Measurements from ENCODE around the gene ATP13A2.
A peak's percentile ranks its signal among the peaks of the same experiment; 100 is the strongest.

ATP13A2 gene, protein sequence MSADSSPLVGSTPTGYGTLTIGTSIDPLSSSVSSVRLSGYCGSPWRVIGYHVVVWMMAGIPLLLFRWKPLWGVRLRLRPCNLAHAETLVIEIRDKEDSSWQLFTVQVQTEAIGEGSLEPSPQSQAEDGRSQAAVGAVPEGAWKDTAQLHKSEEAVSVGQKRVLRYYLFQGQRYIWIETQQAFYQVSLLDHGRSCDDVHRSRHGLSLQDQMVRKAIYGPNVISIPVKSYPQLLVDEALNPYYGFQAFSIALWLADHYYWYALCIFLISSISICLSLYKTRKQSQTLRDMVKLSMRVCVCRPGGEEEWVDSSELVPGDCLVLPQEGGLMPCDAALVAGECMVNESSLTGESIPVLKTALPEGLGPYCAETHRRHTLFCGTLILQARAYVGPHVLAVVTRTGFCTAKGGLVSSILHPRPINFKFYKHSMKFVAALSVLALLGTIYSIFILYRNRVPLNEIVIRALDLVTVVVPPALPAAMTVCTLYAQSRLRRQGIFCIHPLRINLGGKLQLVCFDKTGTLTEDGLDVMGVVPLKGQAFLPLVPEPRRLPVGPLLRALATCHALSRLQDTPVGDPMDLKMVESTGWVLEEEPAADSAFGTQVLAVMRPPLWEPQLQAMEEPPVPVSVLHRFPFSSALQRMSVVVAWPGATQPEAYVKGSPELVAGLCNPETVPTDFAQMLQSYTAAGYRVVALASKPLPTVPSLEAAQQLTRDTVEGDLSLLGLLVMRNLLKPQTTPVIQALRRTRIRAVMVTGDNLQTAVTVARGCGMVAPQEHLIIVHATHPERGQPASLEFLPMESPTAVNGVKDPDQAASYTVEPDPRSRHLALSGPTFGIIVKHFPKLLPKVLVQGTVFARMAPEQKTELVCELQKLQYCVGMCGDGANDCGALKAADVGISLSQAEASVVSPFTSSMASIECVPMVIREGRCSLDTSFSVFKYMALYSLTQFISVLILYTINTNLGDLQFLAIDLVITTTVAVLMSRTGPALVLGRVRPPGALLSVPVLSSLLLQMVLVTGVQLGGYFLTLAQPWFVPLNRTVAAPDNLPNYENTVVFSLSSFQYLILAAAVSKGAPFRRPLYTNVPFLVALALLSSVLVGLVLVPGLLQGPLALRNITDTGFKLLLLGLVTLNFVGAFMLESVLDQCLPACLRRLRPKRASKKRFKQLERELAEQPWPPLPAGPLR

GRCh38 chr1:17011439-17012307, at the start of gene ATP13A2:
Gene ATP13A2, minus strand, starts transcription at chr1:17011928. Its CDS starts 190 bp downstream, at chr1:17011738.
- peak; percentile 92 for DNase-seq (ENCODE audit: low spot score)

GRCh38 chr1:17061486-17061885, 49.8 kb upstream of the ATP13A2 start:
- no peak for DNase-seq (ENCODE audit: low spot score)

- DNase-seq (ENCODE audit: low spot score), result peak; percentile 75
Observed at GRCh38 chr1:17060306-17060749, 48.6 kb upstream of the ATP13A2 start.

DNA sequence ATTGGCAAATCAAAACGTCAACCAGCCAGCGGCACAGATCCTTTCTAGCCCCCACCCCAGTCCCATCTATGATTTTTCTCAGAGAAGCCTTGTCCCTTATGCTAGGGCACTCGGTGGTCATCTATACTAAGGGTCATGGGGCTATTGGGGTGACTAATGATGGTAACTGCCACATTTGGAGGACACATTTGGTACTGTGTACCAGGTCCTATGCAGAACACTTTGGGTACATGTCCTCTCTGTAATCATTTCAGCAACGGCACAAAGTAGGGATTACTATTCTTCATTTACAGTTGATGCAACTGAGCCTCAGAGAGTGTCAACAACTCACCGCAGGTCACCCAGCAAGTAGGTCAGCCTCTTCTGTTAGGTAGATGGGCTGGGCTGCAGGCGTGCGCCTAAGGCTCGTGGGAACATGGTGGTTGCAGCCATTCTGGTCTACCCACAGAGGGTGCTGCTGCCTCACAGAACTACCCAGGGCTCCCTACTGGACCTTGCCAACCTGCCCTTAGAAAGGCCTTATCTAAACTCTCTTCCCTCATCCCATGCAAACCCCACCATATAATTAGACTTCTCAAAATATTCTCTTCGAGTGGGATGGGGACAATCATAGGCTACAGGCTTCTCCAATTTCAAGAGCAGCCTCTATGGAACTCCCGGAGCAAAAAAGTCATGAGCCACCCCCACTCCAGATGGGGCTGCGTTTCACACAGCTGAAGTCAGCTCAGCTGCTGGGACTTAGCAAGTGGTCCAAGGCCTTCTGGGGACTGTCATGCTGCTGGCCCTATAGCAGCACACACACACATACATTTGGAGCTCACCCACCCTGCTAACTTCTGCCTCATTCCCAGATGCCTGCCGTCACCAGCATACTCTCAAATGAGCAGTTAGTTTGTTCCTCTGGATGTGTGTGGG, 47.9 kb upstream of the ATP13A2 start:
- DNase-seq (ENCODE audit: low spot score), result peak; percentile 87

DNA sequence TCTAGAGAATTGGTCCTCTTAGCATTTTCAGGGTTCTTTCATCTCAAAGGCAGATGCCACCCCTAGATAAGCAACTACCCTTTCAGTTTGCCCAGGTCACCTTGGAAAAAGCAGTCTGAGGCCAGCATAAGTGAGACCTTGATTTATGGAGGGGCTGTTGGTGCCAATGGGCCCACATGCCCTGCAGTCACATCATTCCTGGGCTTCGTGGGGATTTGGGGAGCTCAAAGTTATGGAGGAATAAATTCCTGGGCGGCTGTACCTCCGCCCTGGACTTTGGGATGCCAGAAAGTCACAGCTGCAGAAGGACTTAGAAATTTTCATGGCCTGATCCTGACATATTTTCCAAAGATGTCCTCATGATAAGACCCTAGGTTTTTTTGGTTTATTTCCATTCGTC, 44.8 kb upstream of the ATP13A2 start:
- no peak for DNase-seq (ENCODE audit: low spot score)

DNA sequence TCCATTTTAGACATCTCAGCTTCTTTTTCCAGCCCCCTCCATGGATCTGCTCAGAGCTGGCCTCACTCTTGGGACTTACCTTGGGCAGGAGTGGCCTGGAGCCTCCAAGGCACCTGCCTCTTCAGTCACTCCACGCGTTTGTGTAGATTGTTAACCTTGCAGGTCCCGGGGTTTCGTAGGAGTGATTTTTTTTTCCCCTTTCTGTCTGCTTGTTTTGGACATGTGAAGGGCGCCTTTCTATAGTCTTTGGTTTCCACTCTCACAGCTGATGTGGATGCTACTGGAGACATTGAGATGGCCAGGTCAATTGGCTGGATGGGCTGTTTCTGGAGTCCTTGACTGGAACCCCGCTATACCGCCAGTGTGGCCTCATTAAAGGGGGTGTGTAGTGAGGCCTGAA, 44.1 kb upstream of the ATP13A2 start:
- no peak for DNase-seq (ENCODE audit: low spot score)

GRCh38 chr1:17053685-17054410, 42.1 kb upstream of the ATP13A2 start, which contains the start of gene SDHB:
Gene SDHB, minus strand, starts transcription at chr1:17054032. Its CDS starts 13 bp downstream, at chr1:17054019.
- DNase-seq (ENCODE audit: low spot score), result peak; percentile 99

- peak; percentile 46 for DNase-seq (ENCODE audit: low spot score)
Observed at GRCh38 chr1:17053086-17053684, 41.5 kb upstream of the ATP13A2 start.

DNA sequence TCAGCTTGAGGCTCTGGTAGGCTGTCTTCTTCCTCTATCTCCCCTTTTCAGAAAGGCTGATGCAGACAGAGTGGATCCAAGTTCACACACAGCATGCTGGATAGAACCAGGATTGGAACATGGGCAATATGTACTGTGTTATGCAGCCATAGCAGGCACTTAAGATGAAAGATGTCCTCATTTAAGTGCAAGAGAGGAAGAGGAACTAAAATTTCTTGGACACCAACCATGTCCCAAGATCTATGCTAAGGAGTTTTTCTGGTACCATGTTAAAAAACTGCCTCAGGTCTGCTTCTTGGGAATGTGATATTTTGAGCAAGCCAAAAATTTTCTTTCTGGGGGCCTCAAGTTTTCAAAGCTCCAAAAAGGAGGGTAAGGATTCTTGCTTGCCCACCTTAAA, 40.9 kb upstream of the ATP13A2 start:
- DNase-seq (ENCODE audit: low spot score), result no peak

GRCh38 chr1:17052038-17052437, 40.3 kb upstream of the ATP13A2 start:
- no peak for DNase-seq (ENCODE audit: low spot score)

DNA sequence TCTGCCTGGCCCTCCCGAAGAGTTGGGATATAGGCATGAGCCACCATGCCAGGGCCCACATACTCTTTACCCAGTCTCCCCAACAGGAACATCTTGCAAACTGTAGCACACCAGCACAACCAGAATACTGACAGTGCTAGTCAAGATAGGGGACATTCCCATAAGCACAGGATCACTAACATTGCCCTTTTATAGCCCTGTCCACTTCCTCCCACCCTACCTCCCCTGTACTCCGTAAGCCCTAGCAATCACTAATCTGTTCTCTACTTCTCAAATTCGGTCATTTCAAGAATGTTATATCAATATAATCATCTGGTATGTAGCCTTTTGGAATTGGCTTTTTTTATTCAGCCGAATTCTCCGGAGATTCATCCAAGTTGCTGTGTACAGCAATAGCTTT, 36.2 kb upstream of the ATP13A2 start:
- no peak for DNase-seq (ENCODE audit: low spot score)

- DNase-seq (ENCODE audit: low spot score), result no peak
Observed at GRCh38 chr1:17046334-17046657, 34.6 kb upstream of the ATP13A2 start.

DNA sequence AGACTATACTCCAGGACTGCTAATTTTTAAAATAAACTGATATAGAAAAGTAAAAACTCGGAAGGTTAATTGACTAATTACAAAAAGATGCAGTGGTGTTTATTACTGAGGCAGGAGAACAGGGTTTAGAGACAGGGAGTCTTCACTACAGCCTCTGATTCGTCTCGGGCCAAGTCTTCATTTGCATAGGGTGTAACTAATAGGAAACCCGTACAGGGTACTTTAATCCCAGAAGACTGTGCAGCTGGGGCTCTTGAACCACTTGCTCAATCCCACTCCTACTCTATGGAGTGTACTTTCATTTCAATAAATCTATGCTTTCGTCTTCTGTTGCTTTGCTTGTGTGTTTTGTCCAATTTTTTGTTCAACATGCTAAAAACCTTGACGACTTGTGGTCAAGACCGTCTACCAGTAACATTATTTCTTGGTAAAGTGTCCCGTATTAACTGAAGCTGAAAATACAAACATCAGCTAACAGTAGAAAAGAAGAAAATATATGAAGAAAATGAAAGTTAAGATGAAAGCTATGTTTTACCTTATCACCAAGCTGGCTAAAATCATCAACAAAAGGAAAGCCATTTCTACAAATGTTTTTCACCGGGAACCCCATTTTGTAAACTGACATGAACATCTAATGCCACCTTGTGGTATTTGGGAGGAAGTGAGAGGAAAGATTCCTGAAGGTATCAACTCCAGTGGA, 34.1 kb upstream of the ATP13A2 start:
- peak; percentile 77 for DNase-seq (ENCODE audit: low spot score)

GRCh38 chr1:17045150-17045549, 33.4 kb upstream of the ATP13A2 start:
- no peak for DNase-seq (ENCODE audit: low spot score)

GRCh38 chr1:17043676-17044075, 31.9 kb upstream of the ATP13A2 start:
- DNase-seq (ENCODE audit: low spot score), result no peak

DNA sequence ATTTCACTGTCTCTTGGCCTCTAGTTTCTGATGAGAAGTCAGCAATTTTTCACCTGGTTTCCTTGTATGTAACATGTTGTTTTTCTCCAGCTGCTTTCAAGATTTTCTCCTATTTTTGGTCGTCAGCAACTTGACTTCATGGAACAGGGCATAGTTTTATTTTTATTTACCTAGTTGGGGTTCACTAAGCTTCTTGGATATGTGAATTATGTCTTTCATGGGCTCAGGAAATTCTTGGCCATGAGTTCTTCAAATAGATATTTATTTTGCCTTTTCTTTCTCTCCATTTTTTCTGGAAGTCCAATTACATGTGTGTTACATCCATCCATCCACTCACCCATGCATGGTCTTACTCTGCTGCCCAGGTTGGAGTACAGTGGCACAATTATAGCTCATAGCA, 28.4 kb upstream of the ATP13A2 start:
- no peak for DNase-seq (ENCODE audit: low spot score)

DNA sequence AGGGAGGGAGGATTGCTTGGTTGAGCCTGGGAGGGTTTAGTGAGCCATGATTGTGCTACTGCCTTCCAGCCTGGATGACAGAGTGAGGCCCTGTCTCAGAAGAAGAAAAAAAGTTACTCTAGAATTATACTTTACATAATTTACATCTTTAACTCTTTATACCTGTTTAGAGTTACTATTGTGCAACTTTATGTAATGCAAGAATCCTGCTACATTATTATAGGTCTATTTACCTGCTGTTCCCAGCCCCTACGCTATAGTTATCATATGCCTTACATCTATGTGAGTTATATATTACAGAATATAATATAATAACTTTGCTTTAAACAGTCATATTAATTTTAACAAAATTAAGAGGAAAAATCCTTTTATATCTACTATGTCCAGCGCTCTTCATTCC, 27.8 kb upstream of the ATP13A2 start:
- no peak for DNase-seq (ENCODE audit: low spot score)

GRCh38 chr1:17033481-17033880, 21.8 kb upstream of the ATP13A2 start:
- no peak for DNase-seq (ENCODE audit: low spot score)

DNA sequence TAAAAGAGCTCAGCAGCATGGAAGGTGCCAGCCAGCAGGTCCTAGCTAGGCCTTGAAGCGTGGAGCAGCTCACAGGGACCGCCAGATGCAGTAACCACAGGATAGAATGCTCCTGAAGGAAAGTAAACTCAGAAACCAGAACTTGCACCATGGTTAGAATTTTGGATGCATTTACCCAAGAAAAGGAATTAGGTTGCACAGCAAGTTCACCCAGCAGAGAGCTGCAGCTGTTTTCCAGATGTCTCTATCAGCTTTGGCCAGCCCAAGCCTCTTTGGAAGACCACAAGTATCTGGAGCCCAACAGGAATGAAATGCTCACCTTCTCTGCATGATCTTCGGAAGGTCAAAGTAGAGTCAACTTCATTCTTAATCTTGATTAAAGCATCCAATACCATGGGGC, 21.0 kb upstream of the ATP13A2 start:
- no peak for DNase-seq (ENCODE audit: low spot score)
